Peyer's patch (tissue), 4 donors: ENCODE results near the gene CDKN2AIPNL. TPM values are rescaled to one million over a fixed set of nuclear protein-coding genes. Genes with fewer than 3 reads are reported as not detected.
A peak's percentile ranks its signal among the peaks of the same experiment; 100 is the strongest.

Source experiments
- DNase-seq, 3 donors: peaks; one replicate each; pipeline ENCODE4 v3.0.0-alpha.2; 2017 to 2019
- H3K27ac ChIP-seq, 4 donors: fragments of 200-600 bp; sonication (generic); one replicate each; pipeline ENCODE4 v1.5.1; 2016 to 2019
- H3K27me3 ChIP-seq, 2 donors: fragments of 200-600 bp; sonication (generic); one replicate each; pipeline ENCODE4 v1.5.1; 2019
- H3K36me3 ChIP-seq, 3 donors: fragments of 200-600 bp; sonication (generic); one replicate each; pipeline ENCODE4 v1.5.1; 2016 to 2019
- H3K4me1 ChIP-seq, 4 donors: fragments of 200-600 bp; sonication (generic); one replicate each; pipeline ENCODE4 v1.5.1; 2016 to 2019
- H3K4me3 ChIP-seq, 4 donors: fragments of 200-600 bp; sonication (generic); 1 replicate in 3 of 4; 2 replicates in 1 of 4; pipeline ENCODE4 v1.5.1; 2016 to 2019; ENCODE audit warnings: mild to moderate bottlenecking in 1 of 4
- H3K9me3 ChIP-seq, 4 donors: fragments of 200-600 bp; sonication (generic); one replicate each; pipeline ENCODE4 v1.5.1; 2016 to 2019; ENCODE audit warnings: mild to moderate bottlenecking in 1 of 4
- POLR2A ChIP-seq, 2 donors: fragments of 450-650 bp; IDR thresholded peaks; one replicate each; pipeline ENCODE4 v1.5.1; 2017; ENCODE audit warnings: antibody characterized with exemption in 2 of 2, mild to moderate bottlenecking in 2 of 2, moderate library complexity in 2 of 2
- total RNA-seq, 4 donors: library from RNA; depleted of rRNA; stranded (reverse); fragments of >200 nt; gene quantifications; one replicate each; pipeline ENCODE4 v1.1.0, GENCODE V29; 2016
- TF ChIP-seq, protein P1 (sequence below), 6 experiments: fragments of 450-650 bp in 4 of 6; fragments of 200-600 bp in 2 of 6; sonication (generic) in 1 of 6; IDR thresholded peaks; one replicate each; pipeline ENCODE4 v1.5.1; 2017 to 2019; ENCODE audit warnings: antibody characterized with exemption in 6 of 6, mild to moderate bottlenecking in 3 of 6, moderate library complexity in 1 of 6

CDKN2AIPNL gene
- total RNA-seq, 4 donors from 2014 or later, result 13.1 to 25.9 (median 21.9) TPM

DNA sequence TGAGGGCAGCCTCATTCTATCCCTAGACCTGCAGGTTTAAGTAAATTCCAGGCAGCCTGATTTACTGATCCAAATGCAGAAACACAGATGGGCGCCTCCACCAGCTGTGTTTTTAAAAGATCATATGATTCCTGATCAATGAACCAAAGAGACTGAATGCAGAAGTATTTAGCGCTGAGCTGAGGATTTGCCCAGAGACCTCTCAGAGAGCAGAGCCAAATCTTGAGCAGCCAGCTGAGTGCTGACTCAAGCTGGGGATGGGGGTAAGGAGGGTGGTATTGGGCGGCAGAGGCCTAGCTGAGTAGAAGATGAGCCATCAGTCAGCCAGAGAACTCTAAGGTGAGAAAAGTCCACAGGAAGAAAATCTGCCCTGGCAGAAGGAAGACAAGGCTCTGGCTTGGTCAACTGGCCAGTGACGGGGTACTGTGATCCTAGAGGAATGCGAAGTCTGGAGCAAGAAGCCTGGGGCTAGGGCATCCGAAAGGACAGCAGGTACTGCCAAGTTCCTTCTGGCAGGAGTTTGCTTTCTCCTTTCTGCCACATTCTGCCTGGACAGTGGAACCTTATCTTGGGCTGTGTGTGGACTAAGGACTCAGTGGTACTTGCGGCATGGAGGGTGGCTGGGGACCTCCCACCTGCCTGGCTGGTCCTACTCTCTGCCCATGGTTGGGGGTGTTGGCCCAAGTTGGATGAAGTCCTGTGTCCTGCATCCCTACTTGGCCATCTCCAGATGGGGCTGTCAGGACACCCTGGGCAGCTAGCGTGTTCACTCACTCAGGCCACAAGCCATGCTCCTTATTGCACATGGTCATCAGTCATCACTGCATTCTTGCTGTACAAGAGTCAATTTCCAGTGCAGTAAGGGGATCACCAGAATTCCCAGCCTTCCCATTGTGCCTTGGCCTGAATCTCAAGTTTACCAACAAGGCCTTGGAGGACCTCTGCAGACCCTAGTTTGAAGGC lies 34.5 kb upstream of the CDKN2AIPNL start:
- H3K36me3 ChIP-seq, result no peaks in the 10 kb centered on the region
- no peaks in the 10 kb centered on the region for H3K27me3 ChIP-seq
- peak overlapping the region in 3 of 4 donors; percentile 58 to 80 (median 64) for H3K27ac ChIP-seq
- H3K4me1 ChIP-seq, result peaks cover 4 to 16% (median 7%) of the 10 kb centered on the region in 4 donors
- no peaks in the 10 kb centered on the region for H3K9me3 ChIP-seq
- H3K4me3 ChIP-seq, result no peak overlapping the region
- peak in 1 of 3 donors; percentile 47 for DNase-seq
- TF ChIP-seq POLR2A (IDR thresholded peaks at IDR 0.05), result no peak
- TF ChIP-seq, protein P1, sequence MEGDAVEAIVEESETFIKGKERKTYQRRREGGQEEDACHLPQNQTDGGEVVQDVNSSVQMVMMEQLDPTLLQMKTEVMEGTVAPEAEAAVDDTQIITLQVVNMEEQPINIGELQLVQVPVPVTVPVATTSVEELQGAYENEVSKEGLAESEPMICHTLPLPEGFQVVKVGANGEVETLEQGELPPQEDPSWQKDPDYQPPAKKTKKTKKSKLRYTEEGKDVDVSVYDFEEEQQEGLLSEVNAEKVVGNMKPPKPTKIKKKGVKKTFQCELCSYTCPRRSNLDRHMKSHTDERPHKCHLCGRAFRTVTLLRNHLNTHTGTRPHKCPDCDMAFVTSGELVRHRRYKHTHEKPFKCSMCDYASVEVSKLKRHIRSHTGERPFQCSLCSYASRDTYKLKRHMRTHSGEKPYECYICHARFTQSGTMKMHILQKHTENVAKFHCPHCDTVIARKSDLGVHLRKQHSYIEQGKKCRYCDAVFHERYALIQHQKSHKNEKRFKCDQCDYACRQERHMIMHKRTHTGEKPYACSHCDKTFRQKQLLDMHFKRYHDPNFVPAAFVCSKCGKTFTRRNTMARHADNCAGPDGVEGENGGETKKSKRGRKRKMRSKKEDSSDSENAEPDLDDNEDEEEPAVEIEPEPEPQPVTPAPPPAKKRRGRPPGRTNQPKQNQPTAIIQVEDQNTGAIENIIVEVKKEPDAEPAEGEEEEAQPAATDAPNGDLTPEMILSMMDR (IDR thresholded peaks at IDR 0.05), result no peak

DNA sequence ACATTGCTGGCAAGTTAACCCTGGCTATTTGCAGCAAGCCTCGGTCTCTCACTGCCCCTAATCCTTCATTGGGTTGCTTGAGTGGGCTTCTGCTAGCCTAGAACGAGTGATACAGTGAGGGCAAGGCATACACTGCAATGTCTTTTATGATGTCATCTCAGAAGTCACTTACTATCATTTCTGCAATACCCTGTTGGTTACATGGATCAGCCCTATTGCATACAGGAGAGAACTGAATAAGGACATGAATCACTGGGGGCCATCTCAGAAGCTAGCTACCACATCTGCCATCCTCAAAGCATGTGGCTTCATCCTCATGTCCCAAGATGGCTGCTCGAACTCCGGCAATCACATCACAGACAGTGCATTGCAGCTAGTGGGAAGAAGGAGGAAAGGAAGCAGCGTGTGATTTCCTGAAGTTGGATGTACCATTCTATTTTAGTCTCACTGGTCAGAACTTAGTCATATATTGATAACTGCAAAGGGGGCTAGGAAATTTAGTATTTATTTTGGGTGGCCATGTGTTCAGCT lies 33.3 kb upstream of the CDKN2AIPNL start:
- no peak overlapping the region for H3K4me3 ChIP-seq
- TF ChIP-seq, protein P1 (IDR thresholded peaks at IDR 0.05), result no peak
- TF ChIP-seq POLR2A (IDR thresholded peaks at IDR 0.05), result no peak
- H3K4me1 ChIP-seq, result peaks cover 4 to 16% (median 6%) of the 10 kb centered on the region in 4 donors
- H3K9me3 ChIP-seq, result no peaks in the 10 kb centered on the region
- no peaks in the 10 kb centered on the region for H3K27me3 ChIP-seq
- DNase-seq, result no peak
- H3K27ac ChIP-seq, result peak overlapping the region in 1 of 4 donors; percentile 64
- no peaks in the 10 kb centered on the region for H3K36me3 ChIP-seq

DNA sequence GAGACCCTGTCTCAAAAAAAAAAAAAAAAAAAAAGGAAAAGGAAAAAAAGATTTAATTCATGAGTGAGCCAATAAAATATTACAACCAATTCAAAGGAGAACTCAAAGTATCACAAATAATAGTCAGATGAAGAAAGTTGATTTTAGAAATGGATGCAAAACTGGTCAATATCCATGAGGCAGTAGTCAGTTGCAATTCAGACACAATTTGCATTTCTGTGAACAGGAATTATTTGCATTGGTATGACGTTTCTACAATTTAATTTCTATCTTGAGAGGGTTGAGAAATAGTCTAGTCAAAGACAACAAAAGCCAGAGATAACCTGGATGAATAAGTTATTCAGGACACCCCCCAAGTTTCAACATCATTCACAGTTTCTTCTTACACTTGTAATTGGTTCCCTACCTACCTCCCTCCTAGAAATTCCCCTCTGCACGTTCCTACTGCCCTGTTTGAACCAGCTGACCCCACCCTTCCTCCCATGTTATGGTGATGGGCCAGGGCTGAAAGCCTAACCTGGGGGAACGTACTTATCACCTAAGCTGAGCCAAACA lies 28.6 kb upstream of the CDKN2AIPNL start:
- H3K27me3 ChIP-seq, result no peaks in the 10 kb centered on the region
- TF ChIP-seq, protein P1 (IDR thresholded peaks at IDR 0.05), result no peak
- H3K36me3 ChIP-seq, result no peaks in the 10 kb centered on the region
- DNase-seq, result no peak
- peaks cover 7 to 44% (median 12%) of the 10 kb centered on the region in 4 donors for H3K4me1 ChIP-seq
- H3K4me3 ChIP-seq, result no peak overlapping the region
- no peaks in the 10 kb centered on the region for H3K9me3 ChIP-seq
- H3K27ac ChIP-seq, result no peak overlapping the region

DNA sequence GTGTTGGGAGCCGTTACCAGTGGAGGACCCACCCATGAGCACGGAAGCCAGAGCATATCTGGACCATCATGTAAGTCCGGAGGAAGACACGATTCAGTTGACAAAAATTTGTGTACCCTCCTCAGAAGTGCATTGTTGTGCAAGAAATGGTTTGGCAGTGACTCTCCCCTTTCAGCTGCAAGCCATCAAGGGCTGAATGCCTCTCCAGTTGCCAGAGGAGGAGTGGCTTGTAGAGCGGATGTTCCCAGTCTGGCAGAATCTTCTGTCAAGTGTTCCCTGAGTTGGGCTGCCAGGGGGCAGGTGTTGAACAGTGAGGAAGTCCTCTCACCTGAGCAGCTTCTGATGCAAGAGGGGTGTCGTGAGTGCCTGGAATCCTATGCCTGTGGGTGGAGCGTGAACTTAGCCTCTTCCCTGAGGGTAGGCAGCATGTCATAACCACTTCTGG lies 27.6 kb upstream of the CDKN2AIPNL start:
- Histone ChIP-seq H3K4me3 (no peak overlapping the region), H3K27ac (peak overlapping the region; percentile 35 to 92 (median 59)), H3K36me3 (no peaks in the 10 kb centered on the region), H3K9me3 (no peaks in the 10 kb centered on the region), H3K27me3 (no peaks in the 10 kb centered on the region), H3K4me1 (peaks cover 7 to 51% (median 11%) of the 10 kb centered on the region in 4 donors)
- no peak for TF ChIP-seq POLR2A (IDR thresholded peaks at IDR 0.05)
- TF ChIP-seq, protein P1 (IDR thresholded peaks at IDR 0.05), result peak in 1 of 6 experiments; percentile 29
- DNase-seq, result peak in 2 of 3 donors; percentile 69 to 83

DNA sequence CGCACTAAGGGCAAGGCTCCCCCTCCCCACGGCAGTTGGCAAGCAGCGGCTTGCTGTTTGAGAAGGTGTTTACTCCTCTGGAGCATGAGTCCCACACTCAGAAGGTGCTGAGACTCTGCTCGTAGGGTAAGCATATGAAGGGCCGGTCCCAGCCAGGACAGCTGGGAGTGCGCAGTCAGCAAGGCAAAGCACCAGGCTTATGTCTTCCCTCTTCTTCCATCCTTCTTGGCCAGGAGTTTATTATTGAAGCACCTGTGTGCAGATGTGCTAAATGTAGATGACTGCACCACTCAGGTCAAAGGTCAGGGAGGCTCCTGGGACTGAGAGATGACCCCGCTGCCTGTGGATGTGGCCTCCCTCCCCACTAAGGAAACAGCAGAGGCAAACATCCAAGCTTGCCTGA lies 27.0 kb upstream of the CDKN2AIPNL start:
- no peak overlapping the region for H3K4me3 ChIP-seq
- TF ChIP-seq POLR2A (IDR thresholded peaks at IDR 0.05), result no peak
- TF ChIP-seq, protein P1 (IDR thresholded peaks at IDR 0.05), result no peak
- peaks cover 7 to 51% (median 11%) of the 10 kb centered on the region in 4 donors for H3K4me1 ChIP-seq
- no peaks in the 10 kb centered on the region for H3K9me3 ChIP-seq
- DNase-seq, result no peak
- no peaks in the 10 kb centered on the region for H3K27me3 ChIP-seq
- H3K36me3 ChIP-seq, result no peaks in the 10 kb centered on the region
- peak overlapping the region; percentile 35 to 92 (median 59) for H3K27ac ChIP-seq
